Karpas-422 (cell line): ENCODE measurements around the gene AFF1. TPM values are rescaled to one million over a fixed set of nuclear protein-coding genes. Genes with fewer than 3 reads are reported as not detected.

Experiments used
- DNase-seq: peaks from one replicate; pipeline ENCODE4 v3.0.0-alpha.2; 2015
- H2AFZ ChIP-seq: fragments of 200-600 bp; sonication (generic); 2 replicates; pipeline ENCODE4 v1.6.1; 2014; ENCODE audit warnings: antibody characterized with exemption, low read length, mixed read lengths
- H3K27ac ChIP-seq: fragments of 200-600 bp; sonication (generic); 2 replicates; pipeline ENCODE4 v1.5.1; 2014; ENCODE audit warnings: mild to moderate bottlenecking, low read length, moderate library complexity
- H3K27me3 ChIP-seq: fragments of 200-600 bp; sonication (generic); 2 replicates; pipeline ENCODE4 v1.6.1; 2014; ENCODE audit warnings: low read length, mixed read lengths
- H3K36me3 ChIP-seq: fragments of 200-600 bp; sonication (generic); 2 replicates; pipeline ENCODE4 v1.6.1; 2014; ENCODE audit warnings: low read length, mixed read lengths; ENCODE audit not compliant: insufficient read depth
- H3K4me1 ChIP-seq: fragments of 200-600 bp; sonication (generic); 2 replicates; pipeline ENCODE4 v1.6.1; 2014; ENCODE audit warnings: mild to moderate bottlenecking, low read length, mixed read lengths
- H3K4me2 ChIP-seq: fragments of 200-600 bp; sonication (generic); 2 replicates; pipeline ENCODE4 v1.6.1; 2014; ENCODE audit warnings: low read length, low read depth, mild to moderate bottlenecking; ENCODE audit not compliant: poor library complexity, severe bottlenecking
- H3K4me3 ChIP-seq: fragments of 200-600 bp; sonication (generic); 2 replicates; pipeline ENCODE4 v1.5.1; 2014; ENCODE audit warnings: mild to moderate bottlenecking, antibody characterized with exemption, low read length, mixed read lengths
- H3K79me2 ChIP-seq: fragments of 200-600 bp; sonication (generic); 2 replicates; pipeline ENCODE4 v1.6.1; 2014; ENCODE audit warnings: mild to moderate bottlenecking, low read length, mixed read lengths
- H3K9ac ChIP-seq: fragments of 200-600 bp; sonication (generic); 2 replicates; pipeline ENCODE4 v1.6.0; 2014; ENCODE audit warnings: low read length
- H3K9me2 ChIP-seq: fragments of 200-600 bp; sonication (generic), shearing (Covaris generic); replicated peaks from 2 replicates; pipeline ENCODE4 v1.6.0; 2014; ENCODE audit warnings: mild to moderate bottlenecking, low read length, moderate library complexity; ENCODE audit not compliant: insufficient read depth
- H3K9me3 ChIP-seq: fragments of 300-700, 200-600 bp; sonication (generic); 2 replicates; pipeline ENCODE4 v1.6.1; 2014; ENCODE audit warnings: low read length, mixed read lengths
- H4K20me1 ChIP-seq: fragments of 200-600 bp; sonication (generic); 2 replicates; pipeline ENCODE4 v1.6.1; 2014; ENCODE audit warnings: mild to moderate bottlenecking, antibody characterized with exemption, low read length, low read depth; ENCODE audit not compliant: insufficient read depth
- total RNA-seq: library from RNA; depleted of rRNA; stranded (reverse); fragments of >200 nt; shearing (Covaris generic); gene quantifications from 2 replicates; pipeline ENCODE4 v1.2.3, GENCODE V29; 2014; ENCODE audit warnings: low replicate concordance

The AFF1 gene
- total RNA-seq, 1 experiment from 2014 or later, result 6.6 TPM

GRCh38 chr4:87151730-87152129, 216.9 kb downstream of the AFF1 start:
- Histone ChIP-seq H3K9me3 (no peaks in the 10 kb centered on the region), H2AFZ (no peak overlapping the region), H3K36me3 (no peaks in the 10 kb centered on the region), H3K9me2 (no peaks in the 10 kb centered on the region), H4K20me1 (no peaks in the 10 kb centered on the region), H3K79me2 (no peaks in the 10 kb centered on the region), H3K27me3 (no peaks in the 10 kb centered on the region), H3K9ac (no peak overlapping the region), H3K4me3 (no peak overlapping the region), H3K27ac (no peak overlapping the region), H3K4me2 (no peak overlapping the region), H3K4me1 (no peaks in the 10 kb centered on the region)
- DNase-seq, result no peak

GRCh38 chr4:87152310-87153041, 217.7 kb downstream of the AFF1 start:
- Histone ChIP-seq H3K27me3 (no peaks in the 10 kb centered on the region), H2AFZ (no peak overlapping the region), H3K27ac (no peak overlapping the region), H3K4me1 (no peaks in the 10 kb centered on the region), H3K9me3 (no peaks in the 10 kb centered on the region), H4K20me1 (no peaks in the 10 kb centered on the region), H3K9ac (no peak overlapping the region), H3K9me2 (no peaks in the 10 kb centered on the region), H3K36me3 (no peaks in the 10 kb centered on the region), H3K79me2 (no peaks in the 10 kb centered on the region), H3K4me2 (no peak overlapping the region), H3K4me3 (no peak overlapping the region)
- no peak for DNase-seq

DNA sequence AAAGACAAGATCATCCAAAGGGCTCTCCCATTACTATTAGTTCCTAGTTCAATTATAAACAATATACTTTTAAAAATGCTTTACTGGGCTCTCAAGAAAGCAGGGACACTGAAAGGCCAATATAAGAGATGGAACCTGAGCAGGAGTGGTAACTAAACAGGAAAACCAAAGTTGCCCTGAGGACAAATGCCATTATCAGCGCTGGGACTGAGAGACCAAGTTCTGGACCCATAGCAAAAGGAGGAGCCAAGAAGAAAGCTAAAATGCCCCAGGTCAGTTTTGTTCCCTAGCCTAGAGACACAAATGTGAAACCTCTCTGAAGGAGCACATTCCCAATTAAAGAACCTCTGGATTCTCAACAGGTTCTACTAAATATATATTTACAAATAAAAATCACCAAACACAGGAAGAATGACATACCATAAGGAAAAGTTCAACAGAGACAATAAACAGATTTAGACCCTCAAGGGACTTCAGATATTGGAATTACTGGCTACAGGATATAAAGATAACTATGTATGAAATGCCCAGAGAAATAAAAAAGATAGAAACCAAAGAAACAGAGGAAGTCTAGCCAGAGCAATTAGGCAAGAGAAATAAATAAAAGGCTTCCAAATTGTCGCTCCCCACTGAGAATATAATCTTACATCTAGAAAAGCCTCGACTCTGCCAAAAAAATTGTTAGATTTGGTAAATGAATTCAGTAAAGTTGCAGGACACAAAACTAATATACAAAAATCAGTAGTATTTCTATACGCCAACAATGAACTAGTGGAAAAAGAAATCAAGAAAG, 218.5 kb downstream of the AFF1 start:
- H2AFZ ChIP-seq, result no peak overlapping the region
- H3K9me3 ChIP-seq, result no peaks in the 10 kb centered on the region
- no peaks in the 10 kb centered on the region for H3K36me3 ChIP-seq
- H3K9me2 ChIP-seq, result no peaks in the 10 kb centered on the region
- no peaks in the 10 kb centered on the region for H3K4me1 ChIP-seq
- DNase-seq, result no peak
- H3K79me2 ChIP-seq, result no peaks in the 10 kb centered on the region
- H3K27me3 ChIP-seq, result no peaks in the 10 kb centered on the region
- no peak overlapping the region for H3K9ac ChIP-seq
- H3K4me3 ChIP-seq, result no peak overlapping the region
- H3K27ac ChIP-seq, result no peak overlapping the region
- H4K20me1 ChIP-seq, result no peaks in the 10 kb centered on the region
- H3K4me2 ChIP-seq, result no peak overlapping the region

DNA sequence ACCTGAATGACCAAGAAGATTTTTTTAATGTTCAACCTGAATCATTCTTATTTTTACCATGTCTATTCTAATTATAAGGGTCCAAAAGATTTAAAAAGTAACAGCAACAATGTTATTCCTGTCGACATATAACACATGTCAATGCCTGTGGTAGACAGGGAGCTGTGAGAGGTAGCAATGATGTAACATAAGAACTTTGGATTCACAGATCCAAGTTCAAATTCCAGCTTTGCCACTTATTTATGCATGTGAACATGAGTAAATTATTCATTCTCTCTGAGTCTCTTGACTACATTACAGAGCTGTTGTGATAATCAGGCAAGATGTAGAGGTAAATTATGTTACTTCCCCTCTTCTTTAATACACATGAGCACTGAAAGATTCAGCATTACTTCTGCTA, 231.1 kb downstream of the AFF1 start:
- H3K4me2 ChIP-seq, result no peak overlapping the region
- H2AFZ ChIP-seq, result no peak overlapping the region
- H3K4me3 ChIP-seq, result no peak overlapping the region
- no peak overlapping the region for H3K27ac ChIP-seq
- no peak for DNase-seq
- 0 out of 2 replicates have a peak, but pooled peaks cover 3% of the 10 kb centered on the region for H3K79me2 ChIP-seq
- no peaks in the 10 kb centered on the region for H4K20me1 ChIP-seq
- no peaks in the 10 kb centered on the region for H3K4me1 ChIP-seq
- no peaks in the 10 kb centered on the region for H3K9me3 ChIP-seq
- no peaks in the 10 kb centered on the region for H3K27me3 ChIP-seq
- H3K9ac ChIP-seq, result no peak overlapping the region
- no peaks in the 10 kb centered on the region for H3K9me2 ChIP-seq
- H3K36me3 ChIP-seq, result peaks cover 26% of the 10 kb centered on the region

GRCh38 chr4:87166296-87166854, 231.6 kb downstream of the AFF1 start:
- Histone ChIP-seq H3K27me3 (no peaks in the 10 kb centered on the region), H2AFZ (no peak overlapping the region), H3K4me3 (no peak overlapping the region), H4K20me1 (no peaks in the 10 kb centered on the region), H3K9me3 (no peaks in the 10 kb centered on the region), H3K4me1 (no peaks in the 10 kb centered on the region), H3K4me2 (no peak overlapping the region), H3K36me3 (peaks cover 24% of the 10 kb centered on the region), H3K9me2 (no peaks in the 10 kb centered on the region), H3K79me2 (0 out of 2 replicates have a peak, but pooled peaks cover 3% of the 10 kb centered on the region), H3K27ac (no peak overlapping the region), H3K9ac (no peak overlapping the region)
- no peak for DNase-seq

GRCh38 chr4:87171944-87172343, 237.1 kb downstream of the AFF1 start:
- Histone ChIP-seq H3K9me2 (no peaks in the 10 kb centered on the region), H4K20me1 (no peaks in the 10 kb centered on the region), H3K9ac (no peak overlapping the region), H2AFZ (no peak overlapping the region), H3K4me2 (no peak overlapping the region), H3K4me1 (no peaks in the 10 kb centered on the region), H3K27me3 (no peaks in the 10 kb centered on the region), H3K27ac (no peak overlapping the region), H3K36me3 (peaks cover 17% of the 10 kb centered on the region), H3K9me3 (no peaks in the 10 kb centered on the region), H3K79me2 (peaks cover 15% of the 10 kb centered on the region; the same call in 1 of the 2 replicates), H3K4me3 (no peak overlapping the region)
- DNase-seq, result no peak

GRCh38 chr4:87174672-87175071, 239.9 kb downstream of the AFF1 start:
- no peak overlapping the region for H3K4me2 ChIP-seq
- H3K9me3 ChIP-seq, result no peaks in the 10 kb centered on the region
- H4K20me1 ChIP-seq, result no peaks in the 10 kb centered on the region
- no peak overlapping the region for H3K9ac ChIP-seq
- H3K27me3 ChIP-seq, result no peaks in the 10 kb centered on the region
- H3K4me1 ChIP-seq, result no peaks in the 10 kb centered on the region
- no peak overlapping the region for H2AFZ ChIP-seq
- H3K79me2 ChIP-seq, result peaks cover 30% of the 10 kb centered on the region
- no peak overlapping the region for H3K27ac ChIP-seq
- no peaks in the 10 kb centered on the region for H3K9me2 ChIP-seq
- H3K36me3 ChIP-seq, result peaks cover 21% of the 10 kb centered on the region; the same call in 1 of the 2 replicates
- H3K4me3 ChIP-seq, result no peak overlapping the region
- DNase-seq, result no peak

DNA sequence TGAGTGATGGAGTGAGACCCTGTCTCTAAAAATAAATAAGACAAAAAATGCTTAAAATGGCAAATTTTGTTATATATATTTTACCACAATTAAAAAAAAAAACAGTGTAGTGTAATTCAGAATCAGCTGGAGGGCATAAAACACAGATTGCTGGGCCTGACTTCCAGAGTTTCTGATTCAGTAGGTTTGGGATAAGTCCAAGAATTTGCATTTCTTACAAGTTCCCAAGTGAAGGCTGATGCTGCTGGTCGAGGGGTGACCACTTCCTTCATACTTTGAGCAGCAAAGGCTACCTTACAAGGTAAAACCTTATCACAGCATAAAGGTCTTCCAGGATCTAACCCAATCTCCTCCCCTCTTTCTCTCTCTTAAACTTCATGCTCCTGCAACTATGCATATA, 244.9 kb downstream of the AFF1 start:
- no peak overlapping the region for H3K9ac ChIP-seq
- no peak overlapping the region for H2AFZ ChIP-seq
- H3K9me3 ChIP-seq, result no peaks in the 10 kb centered on the region
- H3K4me2 ChIP-seq, result no peak overlapping the region
- no peaks in the 10 kb centered on the region for H3K4me1 ChIP-seq
- H4K20me1 ChIP-seq, result no peaks in the 10 kb centered on the region
- H3K9me2 ChIP-seq, result no peaks in the 10 kb centered on the region
- H3K27me3 ChIP-seq, result no peaks in the 10 kb centered on the region
- no peak for DNase-seq
- H3K79me2 ChIP-seq, result peaks cover 65% of the 10 kb centered on the region
- H3K27ac ChIP-seq, result no peak overlapping the region
- peaks cover 14% of the 10 kb centered on the region; the same call in 1 of the 2 replicates for H3K36me3 ChIP-seq
- H3K4me3 ChIP-seq, result no peak overlapping the region
